ENCODE results near the gene TMEM248. TPM values are rescaled to one million over a fixed set of nuclear protein-coding genes. Genes with fewer than 3 reads are reported as not detected.

Gene TMEM248
- total and polyA plus RNA-seq, 2 donors from 2014 or later: 38.2 to 113 TPM

DNA sequence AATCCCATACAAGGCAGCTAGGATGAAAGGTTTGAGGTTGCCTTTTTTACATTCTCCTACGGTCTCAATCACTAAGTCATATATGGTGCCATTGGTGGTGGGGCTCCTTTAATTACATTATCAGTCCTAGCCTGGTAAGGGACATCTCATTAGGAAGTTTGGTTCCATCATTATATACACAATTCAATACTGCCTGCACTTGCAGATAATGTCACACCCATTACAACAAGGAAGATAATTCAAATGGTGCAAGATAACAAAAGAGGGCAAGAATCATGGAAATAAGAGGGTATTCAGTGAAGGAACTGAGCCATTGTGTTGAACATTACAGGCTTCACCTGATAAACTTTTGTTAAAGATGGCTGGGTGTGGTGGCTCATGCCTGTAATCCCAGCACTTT is 1.7 kb upstream of the TMEM248 start:
- FAIRE-seq (no peak), DNase-seq (no peak)
- Histone ChIP-seq H3K4me1 (ENCODE audit: control insufficient read depth in 2 of 3, insufficient read depth in 2 of 3, low read depth in 1 of 3, low read length in 3 of 3) (peaks cover 0 to 14% (median 0%) of the 10 kb centered on the region in 3 donors), H3K9ac (ENCODE audit: low read length in 3 of 3) (no peak overlapping the region), H3K9me3 (ENCODE audit: control insufficient read depth in 2 of 3, insufficient read depth in 1 of 3, low read length in 3 of 3) (no peaks in the 10 kb centered on the region), H3K4me3 (ENCODE audit: low read length in 3 of 3) (no peak overlapping the region), H3K36me3 (ENCODE audit: control insufficient read depth in 2 of 3, insufficient read depth in 3 of 3, low read length in 3 of 3) (no peaks in the 10 kb centered on the region), H3K27ac (ENCODE audit: low read depth in 2 of 2, low read length in 2 of 2) (no peak overlapping the region), H3K27me3 (ENCODE audit: control insufficient read depth, insufficient read depth, low read length) (no peaks in the 10 kb centered on the region)
- TF ChIP-seq, protein P1, sequence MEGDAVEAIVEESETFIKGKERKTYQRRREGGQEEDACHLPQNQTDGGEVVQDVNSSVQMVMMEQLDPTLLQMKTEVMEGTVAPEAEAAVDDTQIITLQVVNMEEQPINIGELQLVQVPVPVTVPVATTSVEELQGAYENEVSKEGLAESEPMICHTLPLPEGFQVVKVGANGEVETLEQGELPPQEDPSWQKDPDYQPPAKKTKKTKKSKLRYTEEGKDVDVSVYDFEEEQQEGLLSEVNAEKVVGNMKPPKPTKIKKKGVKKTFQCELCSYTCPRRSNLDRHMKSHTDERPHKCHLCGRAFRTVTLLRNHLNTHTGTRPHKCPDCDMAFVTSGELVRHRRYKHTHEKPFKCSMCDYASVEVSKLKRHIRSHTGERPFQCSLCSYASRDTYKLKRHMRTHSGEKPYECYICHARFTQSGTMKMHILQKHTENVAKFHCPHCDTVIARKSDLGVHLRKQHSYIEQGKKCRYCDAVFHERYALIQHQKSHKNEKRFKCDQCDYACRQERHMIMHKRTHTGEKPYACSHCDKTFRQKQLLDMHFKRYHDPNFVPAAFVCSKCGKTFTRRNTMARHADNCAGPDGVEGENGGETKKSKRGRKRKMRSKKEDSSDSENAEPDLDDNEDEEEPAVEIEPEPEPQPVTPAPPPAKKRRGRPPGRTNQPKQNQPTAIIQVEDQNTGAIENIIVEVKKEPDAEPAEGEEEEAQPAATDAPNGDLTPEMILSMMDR (IDR thresholded peaks at IDR 0.05; ENCODE audit: borderline replicate concordance, extremely low read depth, insufficient read depth): no peak
- intact Hi-C loops (cut with DNase I): no loop called here

DNA sequence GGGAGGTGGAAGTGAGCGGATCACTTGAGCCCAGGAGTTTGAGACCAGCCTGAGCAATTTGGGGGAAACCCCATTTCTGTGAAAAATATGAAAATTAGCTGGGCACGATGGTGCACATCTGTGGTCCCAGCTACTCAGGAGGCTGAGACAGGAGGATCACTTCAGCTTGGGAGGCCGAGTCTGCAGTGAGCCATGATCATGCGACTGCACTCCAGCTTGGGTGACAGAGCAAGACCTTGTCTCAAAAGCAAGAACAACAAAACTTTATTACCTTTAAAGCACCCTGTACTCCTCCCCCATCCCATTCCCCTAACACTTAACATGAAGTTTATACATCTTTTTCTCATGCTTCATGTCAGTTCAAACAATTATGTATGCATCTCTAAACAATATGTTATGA is 1.3 kb upstream of the TMEM248 start:
- intact Hi-C loops (cut with DNase I): no loop called here
- no peak overlapping the region for H3K4me3 ChIP-seq (ENCODE audit: low read length in 3 of 3)

DNA sequence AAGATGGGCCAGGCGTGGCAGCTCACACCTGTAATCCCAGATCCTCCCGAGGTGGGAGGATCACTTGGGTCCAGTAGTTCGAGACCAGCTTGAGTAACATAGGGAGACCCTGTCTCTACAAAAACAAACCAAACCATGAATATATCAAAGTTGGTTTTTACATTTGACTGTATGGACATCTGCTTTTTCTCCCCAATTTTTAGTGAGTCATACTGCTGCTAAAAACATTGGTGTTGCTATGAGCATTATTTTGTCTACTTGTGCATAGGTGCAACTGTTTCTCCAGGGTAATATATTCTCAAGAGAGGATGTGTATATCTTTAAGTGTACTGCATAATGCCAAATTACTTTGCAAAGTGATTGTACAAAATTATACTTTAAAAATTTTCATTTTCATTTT is 769 bp upstream of the TMEM248 start:
- Histone ChIP-seq H3K4me3 (ENCODE audit: low read length in 3 of 3) (peak overlapping the region in 2 of 3 donors; percentile 100), H3K36me3 (ENCODE audit: control insufficient read depth in 2 of 3, insufficient read depth in 3 of 3, low read length in 3 of 3) (no peaks in the 10 kb centered on the region), H3K4me1 (ENCODE audit: control insufficient read depth in 2 of 3, insufficient read depth in 2 of 3, low read depth in 1 of 3, low read length in 3 of 3) (peaks cover 0 to 14% (median 0%) of the 10 kb centered on the region in 3 donors), H3K9ac (ENCODE audit: low read length in 3 of 3) (no peak overlapping the region), H3K27me3 (ENCODE audit: control insufficient read depth, insufficient read depth, low read length) (no peaks in the 10 kb centered on the region), H3K9me3 (ENCODE audit: control insufficient read depth in 2 of 3, insufficient read depth in 1 of 3, low read length in 3 of 3) (no peaks in the 10 kb centered on the region), H3K27ac (ENCODE audit: low read depth in 2 of 2, low read length in 2 of 2) (no peak overlapping the region)
- intact Hi-C loops (cut with DNase I): no loop called here
- TF ChIP-seq, protein P1 (IDR thresholded peaks at IDR 0.05; ENCODE audit: borderline replicate concordance, extremely low read depth, insufficient read depth): no peak
- DNase-seq: no peak
- no peak for FAIRE-seq

More for the DNA sequence above, 1.3 kb upstream of the TMEM248 start:
- DNase-seq (no peak), FAIRE-seq (no peak)
- Histone ChIP-seq H3K9me3 (ENCODE audit: control insufficient read depth in 2 of 3, insufficient read depth in 1 of 3, low read length in 3 of 3) (no peaks in the 10 kb centered on the region), H3K4me1 (ENCODE audit: control insufficient read depth in 2 of 3, insufficient read depth in 2 of 3, low read depth in 1 of 3, low read length in 3 of 3) (peaks cover 0 to 14% (median 0%) of the 10 kb centered on the region in 3 donors), H3K9ac (ENCODE audit: low read length in 3 of 3) (no peak overlapping the region), H3K27ac (ENCODE audit: low read depth in 2 of 2, low read length in 2 of 2) (no peak overlapping the region), H3K27me3 (ENCODE audit: control insufficient read depth, insufficient read depth, low read length) (no peaks in the 10 kb centered on the region), H3K36me3 (ENCODE audit: control insufficient read depth in 2 of 3, insufficient read depth in 3 of 3, low read length in 3 of 3) (no peaks in the 10 kb centered on the region)
- TF ChIP-seq, protein P1 (IDR thresholded peaks at IDR 0.05; ENCODE audit: borderline replicate concordance, extremely low read depth, insufficient read depth): no peak

DNA sequence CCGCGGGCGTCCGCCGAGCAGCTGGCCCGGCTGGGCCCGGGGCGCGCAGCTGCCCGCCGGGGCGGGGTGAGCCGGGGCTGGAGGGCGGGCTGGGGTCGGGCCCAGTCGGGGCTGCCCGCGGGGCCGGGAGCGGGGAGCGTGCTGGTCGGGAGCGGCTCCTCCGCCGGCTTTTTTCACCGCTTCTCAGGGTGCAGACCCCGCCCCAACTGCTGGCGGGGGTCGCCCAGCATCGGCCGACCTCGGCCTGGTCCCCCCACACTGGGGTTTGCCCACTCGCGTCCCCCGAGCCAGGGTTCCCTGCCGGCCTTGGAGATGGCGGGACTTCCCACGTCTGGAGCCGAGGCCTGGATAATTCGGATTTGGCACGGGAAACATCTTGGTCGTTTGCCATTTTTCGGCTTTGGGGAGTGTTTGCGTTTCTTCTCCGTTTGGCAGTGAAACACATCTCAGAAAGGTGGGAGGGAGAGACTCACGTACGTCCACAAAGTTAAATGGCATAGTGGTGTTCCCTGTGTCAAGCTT is 432 bp downstream of the TMEM248 start:
- Histone ChIP-seq H3K4me1 (ENCODE audit: control insufficient read depth in 2 of 3, insufficient read depth in 2 of 3, low read depth in 1 of 3, low read length in 3 of 3) (peaks cover 0 to 14% (median 0%) of the 10 kb centered on the region in 3 donors), H3K9me3 (ENCODE audit: control insufficient read depth in 2 of 3, insufficient read depth in 1 of 3, low read length in 3 of 3) (no peaks in the 10 kb centered on the region), H3K36me3 (ENCODE audit: control insufficient read depth in 2 of 3, insufficient read depth in 3 of 3, low read length in 3 of 3) (no peaks in the 10 kb centered on the region), H3K27ac (ENCODE audit: low read depth in 2 of 2, low read length in 2 of 2) (peak overlapping the region in 1 of 2 donors; percentile 72), H3K27me3 (ENCODE audit: control insufficient read depth, insufficient read depth, low read length) (no peaks in the 10 kb centered on the region), H3K9ac (ENCODE audit: low read length in 3 of 3) (peak overlapping the region; percentile 20 to 74 (median 72)), H3K4me3 (ENCODE audit: low read length in 3 of 3) (peak overlapping the region; percentile 63 to 100 (median 95))
- no peak for FAIRE-seq
- TF ChIP-seq, protein P1 (IDR thresholded peaks at IDR 0.05; ENCODE audit: borderline replicate concordance, extremely low read depth, insufficient read depth): no peak
- intact Hi-C loops (cut with DNase I): no loop called here
- peak; percentile 14 to 78 (median 63) for DNase-seq
